WI38 (cell line): ENCODE measurements around the gene CDC7.

Source experiments
- H3K4me3 ChIP-seq: 2 replicates; pipeline ENCODE4 v1.5.1; 2011; ENCODE audit warnings: low read depth, mild to moderate bottlenecking, control low read depth, low read length
- TF ChIP-seq, protein P1 (sequence below): IDR thresholded peaks from 2 replicates; pipeline ENCODE4 v1.5.1; 2012; ENCODE audit warnings: low read depth, mild to moderate bottlenecking, control low read depth, low read length

CDC7 gene

DNA sequence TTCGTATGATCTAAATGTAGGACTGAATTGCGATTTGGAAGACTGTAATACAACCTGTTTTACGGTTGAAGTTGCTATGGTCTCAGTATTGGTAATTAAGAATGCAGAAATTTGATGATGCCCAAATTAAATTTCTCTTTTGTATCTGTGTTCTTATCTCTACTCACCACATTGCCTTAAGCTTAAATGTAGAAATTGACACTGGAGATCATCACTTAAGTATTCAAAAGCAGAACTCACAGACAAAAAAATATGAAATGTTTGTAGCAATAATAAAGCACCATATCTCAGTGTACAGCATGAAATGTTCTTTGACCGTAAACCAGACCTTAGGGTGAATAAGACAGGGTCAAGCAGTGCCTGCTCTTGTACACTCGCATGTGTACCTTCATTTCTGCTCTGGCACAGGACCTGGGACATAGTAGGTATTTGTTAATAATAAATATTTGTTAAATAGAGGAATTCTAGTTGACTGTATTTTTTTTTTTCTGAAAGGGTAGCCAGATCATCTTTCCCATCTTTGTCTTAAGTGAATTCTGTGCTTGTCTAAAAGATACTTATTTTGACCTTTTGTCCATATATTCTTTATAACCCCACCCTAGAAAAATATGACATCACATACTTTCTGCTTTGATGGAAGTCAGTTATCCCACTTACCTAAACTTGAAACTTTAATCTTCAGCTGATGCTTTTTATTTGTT is 1.5 kb downstream of the CDC7 start:
- H3K4me3 ChIP-seq: peak overlapping the region; percentile 77
- TF ChIP-seq, protein P1, sequence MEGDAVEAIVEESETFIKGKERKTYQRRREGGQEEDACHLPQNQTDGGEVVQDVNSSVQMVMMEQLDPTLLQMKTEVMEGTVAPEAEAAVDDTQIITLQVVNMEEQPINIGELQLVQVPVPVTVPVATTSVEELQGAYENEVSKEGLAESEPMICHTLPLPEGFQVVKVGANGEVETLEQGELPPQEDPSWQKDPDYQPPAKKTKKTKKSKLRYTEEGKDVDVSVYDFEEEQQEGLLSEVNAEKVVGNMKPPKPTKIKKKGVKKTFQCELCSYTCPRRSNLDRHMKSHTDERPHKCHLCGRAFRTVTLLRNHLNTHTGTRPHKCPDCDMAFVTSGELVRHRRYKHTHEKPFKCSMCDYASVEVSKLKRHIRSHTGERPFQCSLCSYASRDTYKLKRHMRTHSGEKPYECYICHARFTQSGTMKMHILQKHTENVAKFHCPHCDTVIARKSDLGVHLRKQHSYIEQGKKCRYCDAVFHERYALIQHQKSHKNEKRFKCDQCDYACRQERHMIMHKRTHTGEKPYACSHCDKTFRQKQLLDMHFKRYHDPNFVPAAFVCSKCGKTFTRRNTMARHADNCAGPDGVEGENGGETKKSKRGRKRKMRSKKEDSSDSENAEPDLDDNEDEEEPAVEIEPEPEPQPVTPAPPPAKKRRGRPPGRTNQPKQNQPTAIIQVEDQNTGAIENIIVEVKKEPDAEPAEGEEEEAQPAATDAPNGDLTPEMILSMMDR: no peak

- TF ChIP-seq, protein P1: 0 out of 2 replicates have a peak, but pooled peaks have one; percentile 20
- H3K4me3 ChIP-seq: no peak overlapping the region; the same call in 1 of the 2 replicates
Observed at GRCh38 chr1:91502672-91503184, 2.1 kb downstream of the CDC7 start.

GRCh38 chr1:91503332-91503900 is 2.8 kb downstream of the CDC7 start:
- no peak overlapping the region for H3K4me3 ChIP-seq
- TF ChIP-seq, protein P1: no peak

DNA sequence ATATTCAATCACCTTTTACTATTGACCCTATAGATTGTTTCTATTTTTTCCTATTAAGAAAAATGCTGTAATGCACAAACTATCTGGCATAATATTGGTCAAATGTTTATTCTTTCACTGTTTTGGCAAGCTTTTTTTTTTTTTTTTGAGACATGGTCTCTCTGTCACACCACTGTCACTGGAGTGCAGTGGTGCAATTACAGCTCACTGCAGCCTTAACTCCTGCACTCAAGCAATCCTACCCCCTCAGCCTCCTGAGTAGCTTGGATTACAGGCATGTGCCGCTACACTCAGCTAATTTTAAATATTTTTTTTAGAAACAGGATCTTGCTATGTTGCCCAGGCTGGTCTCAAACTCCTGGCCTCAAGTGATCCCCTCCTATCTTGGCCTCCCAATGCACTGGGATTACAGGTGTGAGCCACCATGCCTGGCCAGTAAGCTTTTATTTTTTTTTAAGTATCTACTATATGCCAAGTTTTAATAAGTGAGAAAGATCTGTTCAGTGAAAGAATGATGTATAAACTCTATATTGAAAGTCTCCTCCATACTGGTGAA is 3.4 kb downstream of the CDC7 start:
- no peak overlapping the region for H3K4me3 ChIP-seq
- TF ChIP-seq, protein P1: no peak

DNA sequence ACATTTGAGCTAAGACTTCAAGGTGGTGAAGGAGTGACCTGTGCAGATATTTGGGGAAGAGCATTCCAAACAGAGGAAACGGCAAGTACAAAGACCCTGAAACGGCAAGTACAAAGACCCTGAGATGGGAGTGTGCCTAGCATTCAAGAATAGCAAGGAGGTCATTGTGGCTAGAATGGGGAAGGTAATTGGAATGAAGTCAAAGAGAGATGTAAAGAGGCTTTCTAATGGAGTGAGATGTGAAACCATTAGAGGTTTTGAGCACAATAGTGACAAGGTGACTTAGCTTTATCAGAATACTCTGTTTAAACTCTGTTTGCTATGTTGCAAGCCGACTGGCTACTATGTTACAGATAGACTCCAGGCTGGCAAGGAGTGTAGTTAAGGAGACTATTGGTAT is 4.4 kb downstream of the CDC7 start:
- H3K4me3 ChIP-seq: no peak overlapping the region
- TF ChIP-seq, protein P1: no peak

DNA sequence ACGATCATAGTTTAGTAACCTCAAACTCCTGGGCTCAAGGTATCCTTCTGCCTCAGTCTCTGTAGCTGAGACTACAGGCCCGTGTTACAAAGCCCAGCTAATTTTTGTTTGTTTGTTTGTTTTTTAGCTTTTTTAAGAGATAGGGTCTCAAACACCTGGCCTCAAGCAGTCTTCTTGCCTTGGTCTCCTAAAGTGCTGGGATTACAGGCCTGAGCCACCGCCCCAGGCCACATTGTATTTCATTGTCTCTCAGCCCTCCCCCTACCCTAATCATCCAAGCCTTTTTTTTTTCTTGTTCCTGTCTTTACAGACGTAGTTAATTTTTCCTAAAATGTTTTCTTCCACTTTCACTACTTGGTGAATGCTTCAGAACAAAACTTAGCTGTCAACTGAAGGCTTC is 5.4 kb downstream of the CDC7 start:
- H3K4me3 ChIP-seq: no peak overlapping the region
- TF ChIP-seq, protein P1: no peak

DNA sequence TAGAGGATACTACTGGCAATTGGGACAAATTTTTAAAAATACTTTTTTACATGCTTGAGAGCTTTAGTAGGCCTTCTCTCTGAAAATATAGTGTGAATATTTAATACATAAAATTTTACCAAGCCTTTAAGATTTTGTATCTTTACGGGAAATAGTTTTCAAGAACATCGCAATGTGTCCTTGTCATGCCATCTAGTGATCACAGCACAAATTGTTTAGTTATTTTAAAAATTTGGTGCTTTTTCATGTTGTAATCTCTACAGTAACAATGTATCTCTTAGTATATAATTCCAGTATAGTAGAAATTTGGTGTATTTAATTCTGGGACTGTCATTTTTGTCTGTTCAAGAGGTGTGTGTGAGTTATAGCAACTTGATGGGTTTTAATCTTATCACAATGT is 6.7 kb downstream of the CDC7 start:
- H3K4me3 ChIP-seq: no peak overlapping the region
- TF ChIP-seq, protein P1: no peak
